Fibroblast of peridontal ligament (primary cell): ENCODE measurements around the gene STK32C.
"Not testable (repeated sequence)": the region's sequence is repeated elsewhere in the genome, so short reads cannot be mapped to it uniquely, and the experiment has no call there.

Experiments used
- DNase-seq: peaks from one replicate; pipeline ENCODE4 v3.0.0-alpha.2; 2010; ENCODE audit errors: extremely low read depth

STK32C gene

DNA sequence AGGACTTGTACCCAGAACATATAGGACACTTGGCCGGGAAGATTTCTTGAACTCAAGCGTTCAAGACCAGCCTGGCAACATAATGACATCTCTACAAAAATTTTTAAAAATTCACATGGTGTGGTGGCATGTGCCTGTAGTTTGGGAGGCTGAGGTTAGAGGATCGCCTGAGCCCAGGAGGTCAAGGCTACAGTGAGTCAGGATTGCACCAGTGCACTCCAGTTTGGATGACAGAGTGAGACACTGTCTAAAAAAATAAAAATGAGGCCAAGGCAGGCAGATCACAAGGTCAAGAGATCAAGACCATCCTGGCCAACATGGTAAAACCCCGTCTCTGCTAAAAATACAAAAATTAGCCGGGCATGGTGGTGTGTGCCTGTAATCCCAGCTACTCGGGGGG lies 9.7 kb upstream of the STK32C start:
- DNase-seq: not testable (repeated sequence)

DNA sequence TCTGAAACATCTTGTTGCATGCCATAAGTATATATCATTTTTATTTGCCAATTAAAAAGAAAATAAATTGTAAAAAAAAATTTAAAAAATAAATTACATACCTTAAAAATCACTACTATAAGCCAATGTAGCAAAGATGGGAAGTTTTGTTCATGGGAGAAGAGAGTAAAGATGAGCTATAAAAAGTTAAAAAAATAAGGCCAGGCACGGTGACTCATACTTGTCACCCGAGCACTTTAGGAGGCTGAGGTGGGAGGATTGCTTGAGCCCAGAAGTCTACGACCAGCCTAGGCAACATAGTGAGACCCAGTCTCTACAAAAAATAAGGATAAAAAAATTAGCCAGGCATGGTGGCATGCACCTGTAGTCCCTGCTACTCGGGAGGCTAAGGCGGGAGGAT lies 8.4 kb upstream of the STK32C start:
- DNase-seq: no peak

DNA sequence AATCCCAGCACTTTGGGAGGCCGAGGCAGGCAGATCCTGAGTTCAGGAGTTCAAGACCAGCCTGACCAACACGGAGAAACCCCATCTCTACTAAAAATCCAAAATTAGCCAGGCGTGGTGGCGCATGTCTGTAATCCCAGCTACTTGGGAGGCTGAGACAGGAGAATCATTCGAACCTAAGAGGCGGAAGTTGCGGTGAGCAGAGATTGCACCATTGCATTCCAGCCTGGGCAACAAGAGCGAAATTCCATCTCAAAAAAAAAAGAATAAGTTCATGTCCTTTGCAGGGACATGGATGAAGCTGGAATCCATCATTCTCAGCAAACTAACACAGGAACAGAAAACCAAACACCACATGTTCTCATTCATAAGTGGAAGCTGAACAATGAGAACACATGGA lies 7.1 kb upstream of the STK32C start:
- not testable (repeated sequence) for DNase-seq

DNA sequence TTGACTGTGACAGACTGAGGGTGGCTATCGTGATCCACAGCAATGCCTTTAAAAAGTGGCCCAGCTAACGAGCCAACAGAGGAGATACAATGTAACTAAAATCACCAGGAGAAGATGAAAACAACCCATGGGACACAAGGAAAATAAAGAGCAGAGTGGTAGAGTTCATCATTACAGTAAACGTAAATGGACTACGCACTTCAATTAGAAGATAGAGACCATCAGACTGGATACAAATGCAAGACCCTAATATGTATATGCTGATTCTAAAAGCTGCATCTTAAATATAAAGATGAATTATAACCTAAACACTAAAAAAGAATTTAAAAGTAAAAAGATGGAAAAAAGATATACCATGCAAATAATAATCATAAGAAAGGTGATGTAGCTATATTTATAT lies 6.6 kb upstream of the STK32C start:
- DNase-seq: no peak

DNA sequence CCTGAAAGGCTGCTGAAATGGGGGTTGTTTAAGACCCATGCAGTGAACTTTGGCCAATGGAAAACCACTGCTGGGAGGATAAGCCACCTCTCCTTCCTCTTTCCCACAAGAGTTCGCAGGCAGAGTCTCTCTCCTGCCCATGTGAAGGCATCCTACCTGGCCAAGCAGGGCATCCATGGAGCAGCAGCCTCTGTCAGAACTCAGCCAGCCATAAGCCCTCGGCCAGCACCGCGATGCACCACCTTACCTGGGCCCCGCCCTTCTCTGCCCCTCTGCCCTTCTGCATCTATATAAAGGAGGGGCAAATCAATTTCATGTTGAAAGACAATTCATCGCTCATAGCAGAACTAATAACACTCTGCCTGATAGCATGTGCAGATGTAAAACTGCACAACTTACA lies 6.1 kb upstream of the STK32C start:
- DNase-seq: no peak

DNA sequence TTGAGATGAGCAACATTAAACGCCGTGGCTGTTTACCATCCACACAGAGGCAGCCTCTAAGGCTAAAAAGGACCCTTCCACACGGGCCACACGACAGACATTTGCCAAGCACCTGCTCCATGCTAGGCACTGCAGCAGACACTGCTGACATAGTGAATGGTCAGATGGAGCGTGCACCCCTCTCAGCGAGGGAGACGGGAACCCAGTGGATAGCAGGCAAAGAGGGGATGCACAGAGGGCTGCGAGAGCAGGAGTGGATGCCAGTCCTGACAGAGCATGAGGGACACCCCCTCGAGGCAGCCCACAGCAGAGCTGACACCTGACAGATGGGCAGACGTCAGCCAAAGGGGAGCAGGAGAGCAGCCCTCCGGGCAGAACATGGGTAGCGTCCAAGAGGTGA lies 5.6 kb upstream of the STK32C start:
- DNase-seq: no peak

DNA sequence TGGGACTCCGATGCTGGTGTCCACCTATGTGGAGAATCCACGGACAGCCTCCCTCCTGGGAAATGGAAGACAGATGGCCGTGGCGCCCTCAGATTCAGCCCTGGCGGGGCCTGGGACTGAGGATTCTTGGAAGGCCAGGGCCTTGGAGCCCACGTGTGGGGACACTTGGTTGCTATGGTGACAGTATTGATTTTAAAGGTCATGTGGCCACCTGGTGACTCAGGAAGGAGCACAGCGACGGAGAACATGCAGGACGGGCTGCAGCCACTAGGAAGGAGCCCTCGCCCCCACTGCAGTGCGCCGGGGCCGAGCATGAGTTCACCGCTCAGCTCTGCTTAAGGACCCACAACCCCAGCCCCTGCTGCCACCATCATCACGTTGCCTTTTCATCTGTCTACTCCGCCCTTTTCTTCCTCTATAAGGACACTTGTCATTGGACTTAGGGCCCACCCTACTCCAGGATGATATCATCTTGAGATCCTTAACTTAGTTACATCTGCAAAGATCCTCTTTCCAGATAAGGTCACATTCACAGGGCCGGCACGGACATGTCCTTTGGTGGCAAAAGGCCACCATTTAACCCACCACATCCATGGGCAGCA lies 3.7 kb upstream of the STK32C start:
- no peak for DNase-seq

DNA sequence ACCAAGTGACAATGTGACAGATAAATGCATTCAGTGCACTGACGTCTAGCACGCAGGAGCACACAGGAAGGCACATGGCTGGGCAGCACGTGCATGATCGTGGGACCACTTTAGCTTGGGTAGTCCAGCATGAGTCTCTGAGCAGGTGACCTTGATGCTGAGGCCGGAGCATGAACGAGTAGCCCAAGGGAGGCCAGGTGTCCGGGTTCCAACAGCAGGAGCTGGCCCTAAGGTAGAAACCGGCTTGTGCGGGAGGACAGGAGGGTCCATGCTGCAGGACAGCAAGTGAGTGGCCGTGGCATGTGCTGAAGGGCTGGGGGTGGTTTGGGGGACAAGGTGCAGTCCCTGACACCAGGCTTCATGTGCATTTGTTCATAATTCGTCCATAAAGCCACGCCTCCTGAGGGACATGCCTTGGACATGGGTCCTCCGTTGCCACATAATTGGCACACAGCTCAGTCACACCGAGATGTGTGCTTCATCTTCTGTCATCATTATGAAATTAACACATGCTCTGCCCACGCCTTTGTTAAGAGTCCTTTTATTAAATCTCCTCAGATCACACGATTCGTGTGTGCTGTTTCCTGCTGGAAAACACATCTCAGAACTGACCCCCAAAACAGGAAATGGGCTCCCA lies 3.1 kb upstream of the STK32C start:
- DNase-seq: no peak

DNA sequence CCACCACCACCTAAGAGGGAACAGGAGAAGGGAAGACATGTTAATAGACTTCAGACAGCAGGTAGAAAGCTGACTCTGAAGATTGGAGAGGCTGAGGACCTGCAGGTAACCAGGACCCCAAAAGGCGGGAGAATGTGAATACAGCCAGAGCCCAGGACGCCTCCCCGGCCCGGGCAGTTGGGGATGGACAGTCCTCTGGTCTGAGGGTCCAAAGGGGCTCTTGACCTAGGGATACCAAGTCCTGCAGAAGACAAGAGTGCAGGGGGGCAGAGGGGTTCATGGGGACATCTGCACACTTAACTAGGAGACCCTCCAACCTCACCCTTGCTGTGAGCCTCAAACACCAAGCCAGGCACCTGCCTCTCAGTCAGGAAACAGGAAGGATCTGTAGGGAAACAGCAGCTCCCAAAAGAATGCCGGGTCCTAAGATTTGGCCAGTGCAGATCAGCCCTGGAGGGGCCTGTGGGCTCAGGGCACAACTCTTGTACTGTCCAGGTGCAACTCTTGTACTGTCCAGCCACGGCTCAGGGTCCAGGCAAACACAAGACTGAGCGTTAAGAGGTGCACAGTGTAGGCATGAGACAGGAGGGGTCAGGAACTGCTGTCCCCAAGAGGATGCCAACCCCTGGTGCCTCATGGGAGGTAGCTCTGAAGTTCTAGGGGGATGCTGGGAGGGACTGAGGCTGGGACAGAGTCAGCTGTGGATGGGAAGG lies 2.3 kb upstream of the STK32C start:
- no peak for DNase-seq

DNA sequence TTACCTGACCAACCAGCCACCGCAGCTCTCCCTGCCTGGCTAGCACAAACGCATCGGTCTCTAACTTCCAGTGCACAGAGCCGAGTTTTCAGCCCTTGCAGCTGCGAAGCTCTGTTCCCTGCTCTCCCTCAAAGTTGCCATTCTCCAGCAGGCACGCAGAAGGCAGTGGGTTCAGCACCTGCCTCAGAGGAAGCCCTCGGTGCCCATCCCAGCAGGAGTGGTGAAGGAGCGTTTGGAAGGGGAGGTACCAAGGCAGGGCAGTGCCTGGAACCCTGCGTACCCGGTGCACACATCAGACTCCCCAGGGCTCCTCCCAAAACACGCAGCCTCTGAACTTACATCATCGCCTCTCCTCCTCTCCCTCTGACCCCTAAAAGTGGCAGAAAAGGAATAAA lies 1.7 kb upstream of the STK32C start:
- no peak for DNase-seq

DNA sequence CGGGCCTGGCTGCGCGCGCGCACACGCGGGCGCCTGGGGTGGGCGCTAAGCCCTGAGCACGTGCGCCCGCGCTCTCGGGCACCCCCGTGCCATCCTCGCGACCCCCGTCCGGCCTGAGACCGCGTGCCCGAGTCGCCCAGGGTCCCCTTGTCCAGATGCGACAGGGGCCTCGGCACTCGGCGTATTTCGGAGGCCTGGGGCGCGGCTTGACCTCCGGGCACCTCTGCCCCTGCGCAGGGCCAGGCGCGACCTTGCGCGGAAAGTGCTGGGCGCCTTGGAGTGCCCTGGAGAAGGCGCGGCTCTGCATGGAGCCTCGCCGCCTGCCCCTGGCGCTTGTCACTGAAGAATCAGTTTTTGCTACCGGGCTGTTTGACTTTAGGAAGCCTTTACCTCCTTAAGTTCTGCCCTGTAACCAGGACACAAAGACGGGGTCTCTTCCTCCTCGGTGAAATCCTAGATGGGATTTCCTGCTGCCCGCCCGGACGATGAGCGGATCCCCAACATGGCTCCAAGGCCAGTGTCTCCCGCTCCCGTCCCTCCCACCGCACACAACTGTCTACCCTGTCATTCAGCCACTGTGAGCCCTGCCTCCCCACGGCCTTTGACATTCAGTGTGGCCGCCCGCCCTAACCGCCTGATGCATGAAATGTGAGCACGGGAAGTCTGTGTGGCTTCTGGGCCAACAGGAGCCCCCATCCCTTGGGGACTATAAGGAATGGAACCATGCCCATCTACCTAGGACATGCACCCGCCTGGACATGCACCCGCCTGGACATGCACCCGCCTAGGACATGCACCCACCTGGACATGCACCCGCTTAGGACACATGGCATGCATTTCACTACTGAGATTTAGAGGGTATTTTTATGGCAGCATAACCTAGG lies 1.1 kb upstream of the STK32C start:
- no peak for DNase-seq

DNA sequence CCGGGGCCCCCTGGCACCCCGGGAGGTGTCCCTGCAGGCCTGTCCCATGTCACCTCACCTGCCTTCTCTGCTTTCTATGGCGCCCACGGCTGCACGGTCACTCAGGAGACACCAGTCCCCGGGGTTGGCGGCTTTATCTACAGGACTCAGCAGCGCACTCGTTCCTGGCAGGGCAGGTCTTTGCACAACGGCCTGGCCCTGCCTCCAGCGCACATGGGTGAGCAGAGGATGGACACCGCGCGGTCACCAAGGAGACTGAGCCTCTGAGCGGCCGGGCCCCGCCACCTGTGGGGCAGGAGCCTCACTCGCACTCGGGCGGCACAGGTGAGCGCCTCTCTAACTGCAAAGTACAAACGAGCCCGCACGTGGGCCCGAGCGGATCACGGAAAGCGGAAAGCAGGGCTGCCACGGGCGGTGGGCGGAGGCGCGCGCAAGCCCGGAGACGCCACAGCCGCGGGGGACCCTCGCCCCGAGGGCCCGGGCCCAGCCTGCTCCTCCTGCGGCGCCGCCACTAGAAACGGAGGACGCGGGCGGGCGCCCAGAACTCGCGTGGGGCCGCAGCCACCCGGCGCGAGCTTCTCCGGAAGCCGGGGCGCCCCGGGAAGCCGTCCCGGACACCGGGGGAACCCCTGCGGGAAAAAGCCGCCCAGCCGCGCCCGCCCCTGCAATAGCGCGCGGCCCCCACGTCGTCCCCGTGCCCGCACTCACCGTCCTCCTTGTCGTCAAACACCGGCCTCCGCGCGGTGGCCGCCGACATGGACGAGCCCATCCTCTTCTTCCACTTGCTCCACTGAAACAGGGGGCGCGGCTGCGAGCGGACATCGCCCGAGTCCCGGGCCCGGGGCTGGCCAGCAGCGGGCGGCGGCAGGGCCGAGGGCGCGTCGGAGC lies 642 bp downstream of the STK32C start:
- no peak for DNase-seq

DNA sequence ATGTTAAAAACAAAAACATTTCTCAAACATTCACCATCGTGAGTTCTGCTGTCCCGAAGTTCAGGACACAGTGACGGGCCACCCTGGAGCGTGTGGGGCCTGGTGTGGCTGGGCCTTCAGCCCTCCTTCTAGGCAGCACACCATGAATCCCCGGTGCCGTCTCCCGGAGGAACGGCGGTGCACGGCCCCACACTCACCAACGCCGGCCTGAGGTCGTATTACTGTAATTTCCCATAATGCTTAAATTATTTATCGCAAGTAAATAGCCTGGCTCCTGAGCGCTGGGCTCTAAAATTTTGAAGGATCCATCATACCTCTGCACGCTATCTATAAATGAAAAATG lies 1.4 kb downstream of the STK32C start:
- no peak for DNase-seq

DNA sequence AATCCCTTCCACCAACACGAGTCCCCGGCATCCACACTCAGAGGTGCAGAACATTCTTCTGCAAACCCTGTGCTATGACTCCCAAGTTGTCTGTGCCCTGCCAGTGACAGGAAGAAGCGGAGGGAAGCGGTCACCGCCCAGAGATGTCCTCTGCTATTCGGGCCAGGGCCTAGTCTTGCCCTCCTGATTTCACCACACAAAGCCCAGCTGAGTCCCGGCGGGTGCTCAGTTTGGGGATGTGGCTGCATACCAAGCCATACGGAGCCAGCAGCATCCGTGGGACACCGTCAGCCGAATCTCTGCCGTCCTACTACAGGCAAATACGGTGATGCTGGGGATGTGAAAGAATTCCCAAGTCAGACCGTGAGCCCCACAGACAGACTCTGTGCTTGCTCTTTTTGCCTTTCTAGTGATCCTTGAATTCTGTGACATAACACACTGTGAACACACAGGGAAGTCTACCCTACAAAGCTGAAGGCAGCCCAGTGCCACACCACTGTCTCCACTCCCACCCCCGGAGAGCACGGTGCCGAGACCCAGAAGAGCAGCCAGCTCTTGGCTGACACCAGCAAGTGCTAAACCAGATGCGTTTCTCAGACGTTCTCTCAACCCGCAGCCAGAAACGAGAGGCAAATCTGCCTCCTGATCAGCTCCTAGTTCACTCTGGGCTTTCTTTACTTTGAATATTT lies 2.0 kb downstream of the STK32C start:
- no peak for DNase-seq

DNA sequence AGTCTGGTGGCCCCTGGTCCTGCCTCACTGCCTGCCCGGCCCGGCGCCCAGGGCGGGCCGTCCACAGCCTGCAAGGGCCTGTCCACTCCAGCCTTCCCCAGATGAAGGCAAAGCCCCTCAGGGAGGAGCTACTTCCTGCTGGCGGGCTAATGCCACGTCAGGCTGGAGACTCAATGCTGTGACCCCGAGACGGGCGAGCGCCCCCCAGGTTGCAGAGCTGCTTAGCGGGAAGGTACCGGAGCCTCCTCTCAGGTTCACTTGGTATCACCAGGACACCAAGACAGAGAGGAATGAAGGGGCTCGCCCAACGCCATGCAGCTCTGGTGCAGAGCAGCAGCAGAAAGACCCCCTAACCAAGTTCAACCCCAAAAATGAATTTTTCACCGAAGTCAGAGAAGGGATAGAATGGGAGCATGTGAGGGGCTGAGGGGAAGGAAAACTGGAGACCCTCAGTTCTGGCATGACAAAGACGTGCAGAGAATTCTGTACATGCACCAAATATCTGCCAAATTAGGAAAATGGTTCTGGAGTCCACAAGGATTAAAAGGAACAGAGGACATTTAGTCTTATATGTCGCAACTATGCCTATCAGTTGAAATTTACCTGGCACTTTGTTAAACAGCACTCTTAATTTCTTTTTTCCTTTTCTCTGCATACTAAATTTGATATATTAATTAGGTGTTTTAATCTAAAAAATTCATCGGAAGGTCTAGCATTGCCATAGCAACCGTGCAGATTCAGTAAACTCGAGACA lies 2.8 kb downstream of the STK32C start:
- DNase-seq: no peak

DNA sequence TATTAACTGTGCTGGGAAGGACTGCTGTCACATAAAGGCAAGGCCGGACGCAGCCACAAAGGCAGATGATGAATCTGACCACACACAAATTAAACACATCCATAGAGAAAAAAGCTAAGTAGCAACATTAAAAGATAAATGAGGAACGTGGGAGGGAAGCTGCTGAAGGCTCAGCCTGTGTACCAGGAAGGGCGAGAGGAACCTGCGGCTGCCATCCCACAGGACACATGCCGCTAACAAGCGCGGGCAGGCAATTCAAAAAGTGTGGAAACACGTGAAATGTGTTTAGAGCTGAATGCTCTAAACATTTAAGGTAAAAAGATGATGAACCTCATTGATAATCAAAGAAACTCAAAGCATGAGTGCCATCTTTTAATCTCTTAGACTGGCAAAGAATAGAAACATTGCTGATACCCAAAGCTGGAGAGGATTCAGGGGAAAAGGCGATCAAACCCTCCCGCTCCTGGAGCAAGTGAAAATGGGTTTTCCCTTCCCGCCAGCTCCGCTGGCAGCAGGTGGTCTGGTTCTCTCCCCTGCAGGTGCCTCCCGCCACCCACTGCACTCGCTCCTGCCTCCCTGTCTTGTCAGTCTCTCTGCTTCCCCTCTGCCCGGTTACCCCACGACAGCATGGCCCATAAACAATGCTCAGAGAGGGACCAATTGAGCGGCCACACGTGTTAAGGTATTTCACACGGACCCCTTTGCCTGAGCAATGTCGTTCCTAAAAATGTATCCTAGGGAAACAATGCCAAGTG lies 4.2 kb downstream of the STK32C start:
- DNase-seq: no peak

DNA sequence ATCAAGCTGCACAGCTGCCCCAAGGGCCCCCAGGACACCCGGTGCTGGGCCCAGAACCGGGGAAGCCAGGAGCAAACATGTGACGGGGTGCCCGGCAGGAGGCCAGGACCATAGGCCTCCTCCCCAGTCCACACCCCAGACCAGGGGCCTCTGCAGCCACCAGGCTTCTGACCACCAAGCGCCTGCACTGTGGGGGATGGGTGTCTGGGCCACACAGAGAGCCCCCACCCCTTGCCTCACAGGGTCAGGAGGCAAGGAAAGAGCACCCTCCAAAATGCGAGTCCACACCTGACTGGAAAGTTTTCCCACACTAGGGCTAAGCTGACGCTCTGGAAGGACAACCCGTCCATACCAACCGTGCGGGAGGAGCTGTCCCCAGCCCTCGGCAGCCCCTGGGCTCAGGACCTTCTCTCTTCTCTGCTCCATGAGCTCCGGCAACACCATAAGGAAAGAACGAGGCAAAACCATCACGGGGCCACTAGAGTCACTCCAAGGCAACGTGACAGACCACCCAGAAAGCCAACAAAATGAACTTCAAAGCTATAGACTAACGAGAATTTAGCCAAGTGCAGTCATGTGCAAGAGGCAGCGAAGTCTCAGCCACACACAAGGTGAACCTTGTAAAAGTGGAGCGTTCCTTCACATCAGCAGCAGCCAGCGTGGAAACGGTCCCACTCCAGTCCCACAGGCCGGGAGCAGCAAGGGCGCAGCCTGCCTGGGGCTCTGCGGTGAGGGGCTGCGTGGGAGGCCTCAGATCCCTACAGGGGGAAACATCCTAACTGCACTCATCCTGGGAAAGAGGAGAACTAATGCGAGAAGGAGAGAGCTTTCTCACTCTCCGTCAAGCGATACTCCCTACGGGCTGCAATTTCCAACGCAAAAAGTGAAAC lies 5.1 kb downstream of the STK32C start:
- DNase-seq: peak; percentile 22
